CD4-positive, alpha-beta memory T cell (primary cell): ENCODE results near the gene LCP1. TPM values are rescaled to one million over a fixed set of nuclear protein-coding genes. Genes with fewer than 3 reads are reported as not detected.
"Not testable (repeated sequence)": the region's sequence is repeated elsewhere in the genome, so short reads cannot be mapped to it uniquely, and the experiment has no call there.

Experiments used
- CTCF ChIA-PET: fragments of 350-600 bp; sonication (Branson Sonifier 250); formaldehyde crosslinking; loops from one replicate; lab custom pipeline; 2021; ENCODE audit warnings: inconsistent platforms; ENCODE audit not compliant: partially characterized antibody; lab: Charles Lee
- POLR2A ChIA-PET: fragments of 350-600 bp; sonication (Branson Sonifier 250); formaldehyde crosslinking; loops from one replicate; lab custom pipeline; 2021; ENCODE audit not compliant: partially characterized antibody; lab: Charles Lee
- DNase-seq, 5 donors: peaks; one replicate each; pipeline versions ENCODE4 v3.0.0 to v3.0.0-alpha.2; 2020 to 2022; ENCODE audit warnings: mixed read lengths in 1 of 5
- H3K27ac ChIP-seq: one replicate; pipeline ENCODE4 v1.7.0; 2013; ENCODE audit warnings: low read depth, low read length
- H3K27me3 ChIP-seq: 2 replicates; pipeline ENCODE4 v1.7.0; 2013; ENCODE audit warnings: mild to moderate bottlenecking, low read length, moderate library complexity; ENCODE audit not compliant: insufficient read depth
- H3K36me3 ChIP-seq: 2 replicates; pipeline ENCODE4 v1.7.0; 2013; ENCODE audit warnings: mild to moderate bottlenecking, low read length, moderate library complexity; ENCODE audit not compliant: insufficient read depth
- H3K4me1 ChIP-seq: 2 replicates; pipeline ENCODE4 v1.7.0; 2013; ENCODE audit warnings: mild to moderate bottlenecking, low read length, moderate library complexity; ENCODE audit not compliant: insufficient read depth
- H3K4me3 ChIP-seq, 2 donors: one replicate each; pipeline ENCODE4 v1.7.0; 2013; ENCODE audit warnings: low read length in 2 of 2, mild to moderate bottlenecking in 1 of 2
- H3K9me3 ChIP-seq, 2 donors: one replicate each; pipeline ENCODE4 v1.7.0; 2013; ENCODE audit warnings: low read length in 2 of 2, control low read depth in 1 of 2; ENCODE audit not compliant: control insufficient read depth in 1 of 2
- H3K27ac Mint-ChIP-seq, 7 donors: one replicate each; pipeline ENCODE4 v1.8.0; 2020 to 2021; ENCODE audit warnings: mixed read lengths in 7 of 7, mild to moderate bottlenecking in 6 of 7, inconsistent platforms in 3 of 7, moderate library complexity in 3 of 7
- H3K27me3 Mint-ChIP-seq, 2 donors: one replicate each; pipeline ENCODE4 v1.8.0; 2020 to 2021; ENCODE audit warnings: mixed read lengths in 2 of 2
- H3K36me3 Mint-ChIP-seq, 2 donors: one replicate each; pipeline ENCODE4 v1.8.0; 2020 to 2021; ENCODE audit warnings: mixed read lengths in 2 of 2, inconsistent platforms in 1 of 2, mild to moderate bottlenecking in 1 of 2
- H3K4me1 Mint-ChIP-seq, 4 donors: one replicate each; pipeline ENCODE4 v1.8.0; 2020 to 2021; ENCODE audit warnings: mixed read lengths in 4 of 4, mild to moderate bottlenecking in 1 of 4
- H3K4me3 Mint-ChIP-seq, 8 donors: one replicate each; pipeline ENCODE4 v1.8.0; 2020 to 2021; ENCODE audit warnings: mixed read lengths in 8 of 8, mild to moderate bottlenecking in 7 of 8, moderate library complexity in 6 of 8, inconsistent platforms in 3 of 8
- H3K9me3 Mint-ChIP-seq, 8 donors: one replicate each; pipeline ENCODE4 v1.8.0; 2020 to 2021; ENCODE audit warnings: mixed read lengths in 8 of 8, mild to moderate bottlenecking in 5 of 8, inconsistent platforms in 3 of 8, moderate library complexity in 1 of 8
- intact Hi-C: fragments of 100-400 bp; cut with micrococcal nuclease; formaldehyde crosslinking; loops from one replicate; pipeline ENCODE4 v1.15.1; 2023
- polyA plus RNA-seq, 2 donors: library from polyadenylated mRNA; unstranded; fragments of 300-500 nt; fragmentation: Illumina TruSeq; gene quantifications; one replicate each; pipeline ENCODE4 v1.2.3, GENCODE V29; 2021
- total RNA-seq, 2 experiments: library from RNA; stranded (reverse); gene quantifications; one replicate each; pipeline ENCODE4 v1.2.3, GENCODE V29; 2021

The LCP1 gene
- total RNA-seq (100 to 1,000 TPM; 466 to 497 TPM), polyA plus RNA-seq (1,000 to 10,000 TPM; 1,169 to 1,658 TPM)

- no peaks in the 10 kb centered on the region for H3K27me3 ChIP-seq
- H3K27ac ChIP-seq = peak within 1 kb of the TSS; percentile 89
- ChIA-PET CTCF (interaction anchor here (1.2 to 5.7 kb wide), 7 partner anchors 10 to 114 kb away, joined by 4 to 53 read pairs (median 9); no protein-coding TSS in a partner anchor), POLR2A (interaction anchor here (0.6 to 16.8 kb wide), 13 partner anchors 12 to 1968 kb away, joined by 3 to 288 read pairs (median 6); partner anchors contain the start of genes COG3 and ZC3H13)
- peak; percentile 89 to 95 (median 93) for DNase-seq
- Mint-ChIP-seq H3K4me3 (peak within 1 kb of the TSS; percentile 88 to 99 (median 98)), H3K27me3 (no peaks in the 10 kb centered on the region), H3K4me1 (peaks cover 41 to 71% (median 51%) of the 10 kb centered on the region in 4 donors), H3K9me3 (peaks cover 0 to 1% (median 0%) of the 10 kb centered on the region in 8 donors), H3K27ac (peak within 1 kb of the TSS; percentile 90 to 99 (median 96)), H3K36me3 (peaks cover 4 to 36% of the 10 kb centered on the region in 2 donors)
- intact Hi-C loops = loop anchor here (5.0 kb wide), 2 partner anchors 35 to 130 kb away; partner anchors contain the start of gene ZC3H13
- no peaks in the 10 kb centered on the region for H3K36me3 ChIP-seq
- peaks cover 59% of the 10 kb centered on the region for H3K4me1 ChIP-seq
- no peaks in the 10 kb centered on the region for H3K9me3 ChIP-seq
- H3K4me3 ChIP-seq = peak within 1 kb of the TSS; percentile 85 to 94
Measured at GRCh38 chr13:46181840-46182490, at the start of gene LCP1. Gene LCP1, minus strand, starts transcription at chr13:46182177. Its CDS starts 22,515 bp downstream, at chr13:46159662.

- ChIA-PET CTCF (no interaction called here), POLR2A (no interaction called here)
- H3K27ac Mint-ChIP-seq = no peak overlapping the region
- intact Hi-C loops = no loop called here
- DNase-seq = no peak
- no peaks in the 10 kb centered on the region for H3K4me1 ChIP-seq
- H3K9me3 Mint-ChIP-seq = peaks cover 9 to 52% (median 30%) of the 10 kb centered on the region in 8 donors
- H3K27me3 ChIP-seq = no peaks in the 10 kb centered on the region
- no peak overlapping the region for H3K4me3 ChIP-seq
- H3K27ac ChIP-seq = no peak overlapping the region
- H3K36me3 Mint-ChIP-seq = peaks cover 11 to 51% of the 10 kb centered on the region in 2 donors
- no peaks in the 10 kb centered on the region for H3K27me3 Mint-ChIP-seq
- no peak overlapping the region for H3K4me3 Mint-ChIP-seq
- peaks cover 0 to 3% of the 10 kb centered on the region in 2 donors for H3K9me3 ChIP-seq
- H3K36me3 ChIP-seq = no peaks in the 10 kb centered on the region
- H3K4me1 Mint-ChIP-seq = no peaks in the 10 kb centered on the region
Measured at GRCh38 chr13:46229251-46229650, 47.3 kb upstream of the LCP1 start.

- H3K27ac ChIP-seq, DNase-seq, H3K4me3 Mint-ChIP-seq, H3K36me3 ChIP-seq, POLR2A ChIA-PET, H3K4me3 ChIP-seq, H3K27ac Mint-ChIP-seq, intact Hi-C loops, H3K9me3 ChIP-seq, H3K27me3 ChIP-seq, H3K27me3 Mint-ChIP-seq: not testable (repeated sequence)
- CTCF ChIA-PET = interaction anchor here (1.2 to 2.4 kb wide), 3 partner anchors 9 to 68 kb away, joined by 4 to 8 read pairs (median 6); partner anchors contain the start of gene LRRC63
- Mint-ChIP-seq H3K4me1 (peaks cover 5 to 15% (median 9%) of the 10 kb centered on the region in 4 donors), H3K9me3 (peaks cover 0 to 34% (median 23%) of the 10 kb centered on the region in 8 donors), H3K36me3 (peaks cover 7 to 16% of the 10 kb centered on the region in 2 donors)
- H3K4me1 ChIP-seq = peaks cover 12% of the 10 kb centered on the region
Measured at GRCh38 chr13:46220234-46220633, 38.3 kb upstream of the LCP1 start.

GRCh38 chr13:46214741-46215140, 32.8 kb upstream of the LCP1 start:
- H3K27ac Mint-ChIP-seq = not testable (repeated sequence)

GRCh38 chr13:46213242-46213641, 31.3 kb upstream of the LCP1 start:
- H3K4me1 ChIP-seq = peaks cover 18% of the 10 kb centered on the region
- no peak for DNase-seq
- no peak overlapping the region for H3K4me3 ChIP-seq
- no peaks in the 10 kb centered on the region for H3K36me3 ChIP-seq
- intact Hi-C loops = no loop called here
- ChIA-PET CTCF (interaction anchor here (1.2 to 1.3 kb wide), 2 partner anchors 35 to 77 kb away, joined by 3 read pairs; no protein-coding TSS in a partner anchor), POLR2A (interaction anchor here (1.3 kb wide), 1 partner anchor 41 kb away, joined by 4 read pairs; no protein-coding TSS in a partner anchor)
- Mint-ChIP-seq H3K27me3 (no peaks in the 10 kb centered on the region), H3K9me3 (peaks cover 0 to 6% (median 0%) of the 10 kb centered on the region in 8 donors), H3K4me3 (peak overlapping the region in 3 of 8 donors; percentile 22 to 57 (median 29)), H3K27ac (peak overlapping the region in 6 of 7 donors; percentile 19 to 92 (median 56)), H3K4me1 (peaks cover 7 to 21% (median 18%) of the 10 kb centered on the region in 4 donors), H3K36me3 (peaks cover 0 to 3% of the 10 kb centered on the region in 2 donors)
- no peaks in the 10 kb centered on the region for H3K9me3 ChIP-seq
- H3K27me3 ChIP-seq = no peaks in the 10 kb centered on the region
- no peak overlapping the region for H3K27ac ChIP-seq

More at GRCh38 chr13:46214741-46215140, 32.8 kb upstream of the LCP1 start:
- intact Hi-C loops, H3K9me3 ChIP-seq, H3K4me3 Mint-ChIP-seq, H3K36me3 ChIP-seq, H3K27ac ChIP-seq, H3K27me3 ChIP-seq, DNase-seq, H3K27me3 Mint-ChIP-seq, H3K36me3 Mint-ChIP-seq, H3K9me3 Mint-ChIP-seq, H3K4me3 ChIP-seq, CTCF ChIA-PET, POLR2A ChIA-PET: not testable (repeated sequence)
- H3K4me1 ChIP-seq = peaks cover 19% of the 10 kb centered on the region
- peaks cover 7 to 22% (median 19%) of the 10 kb centered on the region in 4 donors for H3K4me1 Mint-ChIP-seq

- Histone ChIP-seq H3K4me3 (peak within 1 kb of the TSS; percentile 49 to 56), H3K9me3 (no peaks in the 10 kb centered on the region), H3K4me1 (peaks cover 18% of the 10 kb centered on the region), H3K27me3 (no peaks in the 10 kb centered on the region), H3K36me3 (no peaks in the 10 kb centered on the region), H3K27ac (peak within 1 kb of the TSS; percentile 75)
- POLR2A ChIA-PET = interaction anchor here (1.1 to 2.0 kb wide), 13 partner anchors 9 to 84 kb away, joined by 3 to 29 read pairs (median 11); partner anchors contain the start of gene LCP1
- intact Hi-C loops = loop anchor here (1.0 to 2.0 kb wide), 5 partner anchors 9 to 110 kb away; no protein-coding TSS in a partner anchor
- H3K27me3 Mint-ChIP-seq = no peaks in the 10 kb centered on the region
- peak within 1 kb of the TSS; percentile 85 to 97 (median 94) for H3K4me3 Mint-ChIP-seq
- peaks cover 0 to 3% of the 10 kb centered on the region in 2 donors for H3K36me3 Mint-ChIP-seq
- H3K27ac Mint-ChIP-seq = peak within 1 kb of the TSS; percentile 83 to 97 (median 96)
- CTCF ChIA-PET = interaction anchor here (1.0 to 1.9 kb wide), 10 partner anchors 8 to 85 kb away, joined by 4 to 12 read pairs (median 8); partner anchors contain the start of gene LCP1
- H3K9me3 Mint-ChIP-seq = peaks cover 0 to 1% (median 0%) of the 10 kb centered on the region in 8 donors
- DNase-seq = peak; percentile 80 to 85 (median 84)
- peaks cover 9 to 30% (median 18%) of the 10 kb centered on the region in 4 donors for H3K4me1 Mint-ChIP-seq
Measured at GRCh38 chr13:46211483-46212351, 29.7 kb upstream of the LCP1 start, which contains the start of gene LRRC63. Gene LRRC63, plus strand, starts transcription at chr13:46211928. Its CDS starts 1,107 bp downstream, at chr13:46213035.
